Cardiac septum (tissue), 1 donor: ENCODE measurements around the gene TM4SF20. TPM values are rescaled to one million over a fixed set of nuclear protein-coding genes. Genes with fewer than 3 reads are reported as not detected.
"Not testable (repeated sequence)": the region's sequence is repeated elsewhere in the genome, so short reads cannot be mapped to it uniquely, and the experiment has no call there.

ENCODE experiments used
- DNase-seq: peaks from one replicate; pipeline ENCODE4 v3.0.0-alpha.2; 2020; ENCODE audit warnings: low spot score
- intact Hi-C: fragments of 100-400 bp; cut with DNase I; formaldehyde crosslinking; loops from one replicate; pipeline ENCODE4 v1.14.0; 2022
- total RNA-seq: library from RNA; stranded (reverse); fragmentation: NEBNext Ultra II Directional; extraction: Animal tissue kit (Norgen Biotek cat#: 25700); gene quantifications from one replicate; pipeline ENCODE4 v1.2.1, GENCODE V29; 2021
- donor health status: DM: no; HTN: no; CAD: no.

The TM4SF20 gene
- total RNA-seq, 1 donor from 2014 or later = not detected

- no peak for DNase-seq
- intact Hi-C loops = loop anchor here (10.0 kb wide), 2 partner anchors 172 to 462 kb away; no protein-coding TSS in a partner anchor
Measured at GRCh38 chr2:227402321-227402720, 23.2 kb upstream of the TM4SF20 start.

DNA sequence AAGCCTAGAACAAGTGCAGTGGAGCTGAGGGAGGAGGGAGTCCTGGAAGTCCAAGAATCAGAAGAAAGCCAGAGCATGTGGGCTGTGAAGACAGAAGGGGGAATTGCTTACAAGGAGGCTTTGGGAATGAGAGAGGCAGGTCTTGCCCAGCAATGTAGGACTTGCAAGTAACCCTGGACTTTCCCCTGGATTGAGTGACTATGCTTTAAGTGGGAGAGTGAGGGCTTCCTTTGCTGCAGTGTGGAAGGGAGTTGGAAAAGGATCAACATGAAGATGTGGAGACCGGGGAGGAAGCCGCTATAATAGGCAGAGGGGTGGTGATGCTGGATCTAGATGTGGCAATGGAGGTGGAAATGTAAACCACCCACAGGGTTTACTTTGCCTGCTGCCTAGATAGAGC, 22.4 kb upstream of the TM4SF20 start:
- intact Hi-C loops = loop anchor here (10.0 kb wide), 2 partner anchors 173 to 463 kb away; no protein-coding TSS in a partner anchor
- DNase-seq = no peak

DNA sequence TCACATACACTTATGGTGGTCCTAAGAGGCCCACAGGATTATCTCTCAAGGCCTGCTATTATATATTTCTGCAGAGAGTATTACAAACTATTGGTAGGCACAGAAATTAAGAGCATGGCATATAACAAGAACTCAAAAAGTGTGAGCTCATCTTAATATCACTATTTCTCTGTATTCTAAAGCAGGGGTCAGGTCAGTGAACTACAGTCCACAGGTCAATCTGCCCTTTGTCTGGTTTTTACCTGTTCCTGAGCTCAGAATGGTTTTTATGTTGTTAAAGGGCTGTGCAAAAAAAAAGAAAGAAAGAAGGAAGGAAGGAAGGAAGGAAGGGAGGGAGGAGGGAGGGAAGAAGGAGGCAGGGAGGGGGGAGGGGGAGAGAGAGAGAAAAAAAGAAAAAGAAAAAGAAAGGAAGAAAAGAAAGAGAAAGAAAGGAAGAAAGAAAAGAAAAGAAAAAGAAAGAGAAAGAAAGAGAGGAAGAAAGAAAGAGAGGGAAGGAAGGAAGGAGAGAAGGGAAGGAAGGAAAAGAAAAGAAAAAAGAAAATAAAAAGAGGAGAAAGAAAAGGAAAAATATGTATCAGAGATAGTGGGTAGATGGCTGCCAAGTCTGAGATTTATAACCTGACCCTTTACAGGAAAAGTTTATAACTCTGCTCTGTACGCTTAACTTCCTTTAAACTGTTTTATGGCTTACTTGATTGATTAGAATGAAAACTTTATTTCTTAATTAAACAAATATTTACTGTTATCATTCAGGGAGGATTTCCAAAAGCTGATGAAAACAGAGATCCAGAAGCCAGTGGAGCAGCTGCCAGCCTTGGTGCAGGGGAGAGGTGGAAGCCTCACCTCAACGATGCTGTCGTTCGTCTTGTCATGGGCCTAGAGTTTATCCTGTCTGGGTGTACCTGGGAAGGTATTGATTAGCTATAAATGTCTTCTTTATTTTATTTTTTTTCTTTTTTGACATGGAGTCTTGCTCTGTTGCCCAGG, 19.9 kb upstream of the TM4SF20 start:
- no peak for DNase-seq
- intact Hi-C loops = no loop called here

DNA sequence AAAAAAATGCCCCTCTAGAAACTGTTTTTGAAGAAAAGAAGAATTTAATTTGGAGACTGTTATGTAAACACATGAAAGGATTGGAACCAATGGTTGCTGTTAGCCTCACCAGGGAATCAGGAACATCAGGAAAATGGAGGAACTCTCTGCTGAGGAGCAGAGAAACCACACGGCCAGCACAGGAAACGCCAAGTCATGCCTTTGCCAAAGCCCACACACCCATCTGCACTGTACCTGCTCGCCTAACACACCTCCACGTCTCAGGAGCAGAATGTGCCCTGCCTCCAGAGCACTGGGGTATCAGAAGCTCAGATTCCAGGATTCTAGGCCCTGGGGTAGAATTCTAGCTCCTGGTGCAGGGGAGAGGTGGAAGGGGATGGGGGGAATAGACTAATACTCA, 18.5 kb upstream of the TM4SF20 start:
- intact Hi-C loops = no loop called here
- no peak for DNase-seq

DNA sequence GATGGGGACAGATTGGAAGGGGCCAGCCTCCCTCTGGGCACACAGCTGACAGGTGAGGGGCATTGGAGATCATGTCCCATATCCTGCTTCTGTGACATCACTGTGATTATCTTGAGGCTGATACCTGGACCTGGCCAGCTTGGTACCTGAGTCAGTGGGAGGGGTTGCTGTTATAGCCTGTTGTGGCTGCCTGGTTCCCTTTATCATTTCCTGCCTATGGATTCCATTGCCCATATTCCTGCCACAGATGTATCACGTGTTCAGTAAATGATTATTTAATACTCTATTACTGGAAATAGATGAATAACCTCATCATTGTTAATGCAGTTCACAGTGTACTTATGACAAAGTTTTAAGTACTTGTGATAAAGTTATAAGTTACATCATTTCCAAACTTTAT, 16.4 kb upstream of the TM4SF20 start:
- intact Hi-C loops = no loop called here
- no peak for DNase-seq

- no peak for DNase-seq
- intact Hi-C loops = no loop called here
Measured at GRCh38 chr2:227394401-227394800, 15.3 kb upstream of the TM4SF20 start.

DNA sequence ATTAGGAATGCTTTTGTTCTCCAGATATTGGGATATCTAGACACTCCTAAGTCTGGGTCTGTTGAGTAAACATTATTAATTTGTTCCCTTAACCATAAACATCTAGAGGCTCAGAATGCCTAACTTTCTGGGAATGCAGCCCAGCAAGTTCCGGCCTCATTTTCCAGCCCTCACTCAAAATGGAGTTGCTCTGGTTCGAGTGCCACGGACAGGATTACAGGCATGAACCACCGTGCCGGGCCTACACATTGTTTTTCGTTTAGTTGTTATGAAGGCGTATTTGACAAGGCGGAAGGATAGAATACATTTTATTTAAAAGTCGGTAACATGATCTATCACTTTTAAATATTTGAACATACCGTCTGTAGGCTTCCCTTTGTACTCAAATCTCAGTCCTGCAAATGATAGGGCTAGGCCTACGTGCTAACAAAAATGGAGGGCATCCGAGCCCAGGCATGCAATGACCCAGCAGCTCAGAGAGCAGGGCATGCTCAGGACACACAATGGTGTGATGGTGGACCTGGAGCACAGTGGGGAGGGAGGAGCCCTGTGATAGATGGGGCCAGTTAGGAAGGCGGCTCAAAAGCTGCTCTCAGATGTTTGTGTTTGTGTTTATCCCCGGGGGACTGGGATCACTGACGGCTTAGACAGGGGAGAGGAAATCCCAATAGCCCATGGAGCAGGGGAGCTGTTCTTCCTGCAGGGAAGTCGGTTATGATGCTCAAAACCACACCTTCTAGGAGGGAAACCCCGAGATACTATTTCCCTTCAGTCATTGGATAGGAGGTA, 11.6 kb upstream of the TM4SF20 start:
- DNase-seq = no peak
- intact Hi-C loops = no loop called here

DNA sequence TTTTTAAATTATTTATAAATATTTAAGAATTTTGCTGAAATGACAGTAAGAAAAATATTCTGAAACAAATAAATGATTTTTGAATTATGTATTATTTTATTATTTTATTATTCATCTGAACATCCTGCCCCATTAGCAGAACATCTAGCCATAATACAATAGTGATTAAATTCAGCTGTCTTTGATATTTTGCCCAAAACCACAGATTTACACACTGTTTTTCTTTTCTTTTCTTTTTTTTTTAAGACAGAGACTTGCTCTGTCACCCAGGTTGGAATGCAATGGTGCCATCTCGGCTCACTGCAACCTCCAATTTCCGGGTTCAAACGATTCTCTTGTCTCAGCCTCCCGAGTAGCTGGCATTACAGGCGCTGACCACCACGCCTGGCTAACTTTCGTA, 10.6 kb upstream of the TM4SF20 start:
- intact Hi-C loops = no loop called here
- no peak for DNase-seq

- intact Hi-C loops = no loop called here
Measured at GRCh38 chr2:227389231-227389630, 10.1 kb upstream of the TM4SF20 start.

GRCh38 chr2:227388537-227389011, 9.5 kb upstream of the TM4SF20 start:
- DNase-seq = no peak
- intact Hi-C loops = no loop called here

More at GRCh38 chr2:227389231-227389630, 10.1 kb upstream of the TM4SF20 start:
- no peak for DNase-seq

DNA sequence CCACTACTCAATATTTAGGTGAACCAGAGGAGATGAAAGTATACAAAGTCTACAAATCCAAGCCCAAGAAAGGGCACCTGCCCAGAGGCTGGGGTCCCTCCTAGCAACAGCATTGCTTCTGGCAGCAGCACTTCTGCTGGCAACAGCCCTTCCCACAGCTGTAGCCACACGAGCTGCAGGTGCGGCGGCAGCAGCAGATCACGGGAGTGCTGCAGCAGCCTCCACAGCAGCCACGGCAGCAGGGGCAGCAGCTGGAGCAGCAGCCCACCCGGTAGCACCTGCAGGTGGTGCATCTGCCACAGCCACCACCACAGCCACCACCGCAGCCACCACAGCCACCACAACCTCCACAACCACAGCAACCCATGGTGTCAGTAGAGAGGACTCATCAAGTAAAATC, 8.5 kb upstream of the TM4SF20 start, which contains the start of gene SCYGR1:
TSS of gene SCYGR1 (minus strand) at position 367 of the 400 bp plus-strand sequence. CDS start at position 367, 0 bp downstream.
- intact Hi-C loops, DNase-seq: not testable (repeated sequence)

DNA sequence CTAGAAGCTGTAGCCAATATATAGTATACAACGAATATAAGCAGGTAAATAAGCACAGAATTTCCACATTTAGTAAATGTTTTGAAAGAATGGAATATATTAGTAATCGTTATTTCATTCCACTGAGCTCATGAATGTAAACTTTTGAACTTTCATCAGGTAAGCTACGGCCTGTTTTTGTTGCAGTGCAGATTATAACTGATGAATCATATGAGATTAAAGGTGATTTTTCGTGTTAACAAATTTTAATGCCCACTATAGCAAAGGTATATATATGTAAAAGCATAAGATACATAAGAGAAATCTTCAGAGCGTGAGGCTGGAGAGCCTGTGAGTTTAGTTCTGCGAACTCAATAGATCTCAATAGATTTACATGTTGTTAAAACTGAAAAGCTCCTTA, 7.5 kb upstream of the TM4SF20 start:
- intact Hi-C loops = no loop called here

GRCh38 chr2:227383686-227384085, 4.6 kb upstream of the TM4SF20 start:
- no peak for DNase-seq
- intact Hi-C loops = no loop called here

More for the DNA sequence above, 7.5 kb upstream of the TM4SF20 start:
- no peak for DNase-seq

DNA sequence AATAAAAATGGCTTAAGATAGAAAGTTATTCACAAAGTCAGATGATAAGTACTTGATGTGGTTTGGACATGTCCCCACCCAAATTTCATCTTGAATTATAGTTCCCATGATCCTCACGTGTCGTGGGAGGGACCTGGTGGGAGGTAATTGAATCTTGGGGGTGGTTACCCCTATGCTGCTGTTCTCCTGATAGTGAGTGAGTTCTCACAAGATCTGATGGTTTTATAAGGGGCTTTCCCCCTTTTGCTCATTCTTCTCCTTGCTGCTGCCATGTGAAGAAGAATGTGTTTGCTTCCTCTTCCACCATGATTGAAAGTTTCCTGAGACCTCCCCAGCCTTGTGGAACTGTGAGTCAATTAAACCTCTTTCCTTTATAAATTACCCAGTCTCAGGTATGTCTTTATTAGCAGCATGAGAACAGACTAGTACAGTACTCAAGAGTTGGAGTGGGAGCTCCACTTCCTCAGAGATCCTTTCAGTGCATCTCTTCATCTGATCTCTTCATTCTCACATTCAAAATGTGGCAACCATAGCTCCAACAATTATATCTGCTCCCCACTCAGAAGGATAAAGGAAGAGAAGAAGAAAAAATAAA, 3.2 kb upstream of the TM4SF20 start:
- DNase-seq, intact Hi-C loops: not testable (repeated sequence)

- no peak for DNase-seq
- intact Hi-C loops = no loop called here
Measured at GRCh38 chr2:227378371-227378782, 729 bp downstream of the TM4SF20 start.

GRCh38 chr2:227377467-227378351, 1.4 kb downstream of the TM4SF20 start:
- intact Hi-C loops = no loop called here
- no peak for DNase-seq

- intact Hi-C loops = no loop called here
- no peak for DNase-seq
Measured at GRCh38 chr2:227376656-227377396, 2.3 kb downstream of the TM4SF20 start.

DNA sequence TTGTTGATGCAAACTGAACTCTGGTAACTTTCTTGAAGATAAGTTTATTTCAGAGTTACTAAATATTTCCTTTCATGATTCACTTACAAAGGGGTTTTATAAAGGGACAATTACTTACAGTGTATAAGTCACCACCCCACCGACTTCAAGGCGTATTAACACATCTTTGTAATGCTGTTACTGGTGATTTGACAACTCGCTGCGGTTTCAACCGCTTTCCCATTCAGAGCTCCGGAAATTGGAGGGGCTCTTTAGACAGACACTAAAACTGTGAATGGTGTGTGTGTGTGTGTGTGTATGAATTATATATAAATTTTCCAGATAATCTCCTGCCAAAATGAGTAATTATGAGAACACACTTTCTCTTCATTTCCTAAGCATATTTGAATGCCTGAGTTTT, 4.9 kb downstream of the TM4SF20 start:
- intact Hi-C loops = no loop called here

More for the DNA sequence above, 4.9 kb downstream of the TM4SF20 start:
- no peak for DNase-seq
